HepG2 (cell line): ENCODE results near the gene LRTM2.

Experiments used
- CTCF ChIP-seq: sonication (generic); formaldehyde crosslinking; IDR thresholded peaks from 2 replicates; pipeline ENCODE4 v1.5.0; 2020; ENCODE audit warnings: mild to moderate bottlenecking, missing genetic modification reagents, moderate library complexity
- NFRKB ChIP-seq: fragments of 450-650 bp; IDR thresholded peaks from 2 replicates; pipeline ENCODE4 v1.6.1; 2017
- PTBP1 ChIP-seq: fragments of 200-400 bp; formaldehyde crosslinking; IDR thresholded peaks from 2 replicates; pipeline ENCODE4 v1.6.1; 2018; ENCODE audit warnings: low read length, low read depth; ENCODE audit not compliant: poor library complexity, severe bottlenecking
- TCF7L2 ChIP-seq: IDR thresholded peaks from 2 replicates; pipeline ENCODE4 v1.6.1; 2011; ENCODE audit warnings: mild to moderate bottlenecking, low read depth, low read length, moderate library complexity
- ZFP36 ChIP-seq: fragments of 150-350 bp; IDR thresholded peaks from 2 replicates; pipeline ENCODE4 v1.6.1; 2018; ENCODE audit warnings: borderline replicate concordance, low read length, low read depth; ENCODE audit not compliant: partially characterized antibody
- ZIK1 ChIP-seq: sonication (generic); formaldehyde crosslinking; IDR thresholded peaks from 2 replicates; pipeline ENCODE4 v1.5.0; 2020; ENCODE audit warnings: mild to moderate bottlenecking, low read depth, missing genetic modification reagents, borderline replicate concordance
- ZNF253 ChIP-seq: sonication (generic); formaldehyde crosslinking; IDR thresholded peaks from 2 replicates; pipeline ENCODE4 v1.8.0; 2022; ENCODE audit warnings: mild to moderate bottlenecking, missing genetic modification reagents, borderline replicate concordance
- ZNF510 ChIP-seq: sonication (generic); formaldehyde crosslinking; IDR thresholded peaks from 2 replicates; pipeline ENCODE4 v1.4.0; 2020; ENCODE audit warnings: low read depth, mild to moderate bottlenecking, missing genetic modification reagents
- TF ChIP-seq, protein P1 (sequence below): sonication (generic); formaldehyde crosslinking; IDR thresholded peaks from 2 replicates; pipeline ENCODE4 v1.4.0; 2020; ENCODE audit warnings: missing genetic modification reagents

- TF ChIP-seq PTBP1: no peak
- TF ChIP-seq ZIK1: no peak
- no peak for TF ChIP-seq ZFP36
- no peak for TF ChIP-seq TCF7L2
- TF ChIP-seq, protein P1, sequence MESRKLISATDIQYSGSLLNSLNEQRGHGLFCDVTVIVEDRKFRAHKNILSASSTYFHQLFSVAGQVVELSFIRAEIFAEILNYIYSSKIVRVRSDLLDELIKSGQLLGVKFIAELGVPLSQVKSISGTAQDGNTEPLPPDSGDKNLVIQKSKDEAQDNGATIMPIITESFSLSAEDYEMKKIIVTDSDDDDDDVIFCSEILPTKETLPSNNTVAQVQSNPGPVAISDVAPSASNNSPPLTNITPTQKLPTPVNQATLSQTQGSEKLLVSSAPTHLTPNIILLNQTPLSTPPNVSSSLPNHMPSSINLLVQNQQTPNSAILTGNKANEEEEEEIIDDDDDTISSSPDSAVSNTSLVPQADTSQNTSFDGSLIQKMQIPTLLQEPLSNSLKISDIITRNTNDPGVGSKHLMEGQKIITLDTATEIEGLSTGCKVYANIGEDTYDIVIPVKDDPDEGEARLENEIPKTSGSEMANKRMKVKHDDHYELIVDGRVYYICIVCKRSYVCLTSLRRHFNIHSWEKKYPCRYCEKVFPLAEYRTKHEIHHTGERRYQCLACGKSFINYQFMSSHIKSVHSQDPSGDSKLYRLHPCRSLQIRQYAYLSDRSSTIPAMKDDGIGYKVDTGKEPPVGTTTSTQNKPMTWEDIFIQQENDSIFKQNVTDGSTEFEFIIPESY (CRISPR knock-in tag): no peak
- no peak for TF ChIP-seq CTCF
- TF ChIP-seq ZNF510 (CRISPR knock-in tag): no peak
- TF ChIP-seq NFRKB: no peak
- TF ChIP-seq ZNF253: no peak
These were observed 44.1 kb downstream of the LRTM2 start for GRCh38 chr12:1864456-1864855.
